Activated CD4-positive, alpha-beta memory T cell treated with anti-CD3 and anti-CD28 coated beads, Interleukin-2, amount 10 ng/mL, durations not matched to agents 7 days and 5 days (primary cell): ENCODE measurements around the gene GRM1. TPM values are rescaled to one million over a fixed set of nuclear protein-coding genes. Genes with fewer than 3 reads are reported as not detected.

Experiments used
- CTCF ChIA-PET: fragments of 350-600 bp; sonication (Branson Sonifier 250); formaldehyde crosslinking; loops from one replicate; lab custom pipeline; 2021; ENCODE audit warnings: antibody characterized with exemption, inconsistent platforms; lab: Charles Lee
- POLR2A ChIA-PET: fragments of 350-600 bp; sonication (Branson Sonifier 250); formaldehyde crosslinking; loops from one replicate; lab custom pipeline; 2021; ENCODE audit warnings: antibody characterized with exemption; lab: Charles Lee
- DNase-seq: peaks from one replicate; pipeline ENCODE4 v3.0.0-alpha.2; 2020
- H3K27ac Mint-ChIP-seq: one replicate; pipeline ENCODE4 v1.8.0; 2021; ENCODE audit warnings: mild to moderate bottlenecking, mixed read lengths
- H3K27me3 Mint-ChIP-seq: one replicate; pipeline ENCODE4 v1.8.0; 2021; ENCODE audit warnings: mixed read lengths
- H3K36me3 Mint-ChIP-seq: one replicate; pipeline ENCODE4 v1.8.0; 2021; ENCODE audit warnings: low read depth, mixed read lengths
- H3K4me1 Mint-ChIP-seq: one replicate; pipeline ENCODE4 v1.8.0; 2021; ENCODE audit warnings: mixed read lengths
- H3K4me3 Mint-ChIP-seq: one replicate; pipeline ENCODE4 v1.8.0; 2021; ENCODE audit warnings: mild to moderate bottlenecking, mixed read lengths
- H3K9me3 Mint-ChIP-seq: one replicate; pipeline ENCODE4 v1.8.0; 2021; ENCODE audit warnings: mixed read lengths
- total RNA-seq, 2 experiments: library from RNA; stranded (reverse); gene quantifications; one replicate each; pipeline ENCODE4 v1.2.3, GENCODE V29; 2021

The GRM1 gene
- total RNA-seq, 2 experiments from 2014 or later: not detected

DNA sequence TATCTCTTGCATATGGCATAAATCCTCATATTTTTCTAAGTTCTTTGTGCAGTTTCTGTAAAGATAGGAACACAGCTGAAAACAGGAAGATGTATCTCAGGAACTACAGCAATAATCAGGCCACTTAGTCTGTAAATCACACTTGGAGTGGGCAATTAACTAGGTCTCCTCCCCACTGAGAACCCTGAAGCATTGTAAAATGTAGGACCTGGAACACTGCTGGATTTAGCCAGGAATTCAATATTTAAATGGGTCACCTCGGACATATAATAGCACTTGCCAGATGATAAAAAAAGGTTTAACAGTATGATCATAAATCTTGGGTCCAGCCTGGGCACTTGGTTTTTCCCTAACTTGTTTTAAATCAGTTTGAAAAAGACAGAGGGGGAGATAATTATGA lies 155.0 kb downstream of the GRM1 start:
- no peak for DNase-seq
- Mint-ChIP-seq H3K27ac (no peak overlapping the region), H3K36me3 (no peaks in the 10 kb centered on the region), H3K9me3 (no peaks in the 10 kb centered on the region), H3K4me3 (no peak overlapping the region), H3K4me1 (no peaks in the 10 kb centered on the region), H3K27me3 (no peaks in the 10 kb centered on the region)
- ChIA-PET POLR2A (no interaction called here), CTCF (no interaction called here)

DNA sequence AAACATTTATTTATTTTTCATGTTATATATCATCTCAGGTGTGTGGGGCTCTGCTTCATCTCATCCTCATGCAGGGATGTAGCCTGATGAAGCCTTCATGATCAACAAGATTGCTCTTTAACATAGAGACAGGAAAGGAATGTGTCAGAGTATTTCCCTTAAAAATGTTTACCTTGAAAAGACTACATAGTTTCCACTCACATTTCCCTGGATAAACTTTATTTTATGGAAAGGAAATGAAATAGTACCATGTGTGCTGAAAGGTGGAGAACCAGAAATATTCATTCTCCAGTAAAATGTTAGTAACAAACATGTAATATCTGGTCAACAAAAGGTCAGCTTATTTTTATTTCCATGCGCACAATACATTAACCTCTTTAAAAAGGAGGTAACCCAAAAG lies 155.8 kb downstream of the GRM1 start:
- H3K4me1 Mint-ChIP-seq: no peaks in the 10 kb centered on the region
- ChIA-PET POLR2A (no interaction called here), CTCF (no interaction called here)
- H3K27me3 Mint-ChIP-seq: no peaks in the 10 kb centered on the region
- H3K9me3 Mint-ChIP-seq: no peaks in the 10 kb centered on the region
- H3K4me3 Mint-ChIP-seq: no peak overlapping the region
- no peaks in the 10 kb centered on the region for H3K36me3 Mint-ChIP-seq
- H3K27ac Mint-ChIP-seq: no peak overlapping the region
- DNase-seq: no peak

DNA sequence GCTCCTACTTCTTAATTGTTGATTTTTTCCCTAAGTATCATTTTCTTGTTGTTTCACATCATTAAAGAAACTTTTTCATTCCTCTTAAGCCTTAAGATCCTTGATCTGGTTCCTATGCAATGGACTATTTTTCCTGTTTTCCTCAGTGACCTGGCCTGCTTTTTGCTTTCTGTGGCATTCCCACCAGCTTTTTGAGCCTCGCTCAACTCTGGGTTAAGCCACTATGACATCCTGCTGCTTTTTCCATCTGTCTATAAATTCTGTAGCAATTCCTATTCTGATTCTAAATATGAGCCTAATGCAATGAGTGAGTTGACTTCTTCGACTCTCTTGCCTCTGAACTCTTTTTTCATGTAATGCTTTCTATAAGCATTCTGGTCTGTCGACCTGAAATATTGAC lies 160.3 kb downstream of the GRM1 start:
- no peak overlapping the region for H3K27ac Mint-ChIP-seq
- H3K4me3 Mint-ChIP-seq: no peak overlapping the region
- no peaks in the 10 kb centered on the region for H3K36me3 Mint-ChIP-seq
- POLR2A ChIA-PET: no interaction called here
- H3K4me1 Mint-ChIP-seq: no peaks in the 10 kb centered on the region
- CTCF ChIA-PET: no interaction called here
- H3K9me3 Mint-ChIP-seq: no peaks in the 10 kb centered on the region
- H3K27me3 Mint-ChIP-seq: no peaks in the 10 kb centered on the region
- DNase-seq: no peak

DNA sequence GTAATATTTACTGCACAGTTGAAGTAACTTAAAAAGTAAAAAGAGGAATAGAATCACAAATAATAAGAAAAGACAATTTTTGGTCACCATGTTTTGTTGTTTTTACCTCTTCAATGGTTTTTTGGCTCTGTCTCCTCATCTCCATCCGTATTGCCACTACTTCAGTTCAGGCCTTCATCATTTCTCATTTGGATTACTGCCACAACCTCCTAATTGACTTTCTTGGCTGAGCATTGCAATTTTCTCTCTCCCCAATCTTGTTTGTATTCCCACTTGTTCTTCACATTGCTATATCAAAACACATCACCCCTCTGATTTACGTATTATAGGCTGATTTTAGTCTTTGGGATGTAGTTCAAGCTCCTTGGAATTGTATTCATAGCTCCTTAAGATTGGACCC lies 161.7 kb downstream of the GRM1 start:
- DNase-seq: no peak

DNA sequence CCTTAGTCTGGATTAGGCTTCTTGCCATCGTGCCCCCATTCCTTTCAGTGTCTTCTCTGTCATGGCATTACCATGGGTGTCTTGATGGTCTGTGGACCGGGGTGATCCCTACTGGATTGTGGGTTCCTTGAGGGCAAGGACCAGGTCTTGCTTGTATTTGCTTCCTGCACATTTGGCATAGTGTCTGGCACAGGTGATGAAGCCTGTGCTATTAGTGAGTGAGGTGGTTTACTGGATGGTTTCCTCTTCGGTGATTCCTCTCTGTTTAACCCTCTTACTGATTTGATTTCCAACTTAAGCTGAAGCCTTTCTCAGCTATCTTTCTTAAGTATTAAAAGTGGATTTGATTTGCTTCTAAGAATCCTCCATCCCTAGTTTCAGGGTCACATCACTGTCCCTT lies 162.3 kb downstream of the GRM1 start:
- CTCF ChIA-PET: no interaction called here
- Mint-ChIP-seq H3K9me3 (no peaks in the 10 kb centered on the region), H3K36me3 (no peaks in the 10 kb centered on the region), H3K4me1 (no peaks in the 10 kb centered on the region), H3K27me3 (no peaks in the 10 kb centered on the region), H3K27ac (no peak overlapping the region), H3K4me3 (no peak overlapping the region)
- no peak for DNase-seq
- POLR2A ChIA-PET: no interaction called here

More for the DNA sequence above, 161.7 kb downstream of the GRM1 start:
- no peaks in the 10 kb centered on the region for H3K27me3 Mint-ChIP-seq
- H3K4me3 Mint-ChIP-seq: no peak overlapping the region
- ChIA-PET POLR2A (no interaction called here), CTCF (no interaction called here)
- no peaks in the 10 kb centered on the region for H3K4me1 Mint-ChIP-seq
- no peaks in the 10 kb centered on the region for H3K9me3 Mint-ChIP-seq
- no peaks in the 10 kb centered on the region for H3K36me3 Mint-ChIP-seq
- H3K27ac Mint-ChIP-seq: no peak overlapping the region

DNA sequence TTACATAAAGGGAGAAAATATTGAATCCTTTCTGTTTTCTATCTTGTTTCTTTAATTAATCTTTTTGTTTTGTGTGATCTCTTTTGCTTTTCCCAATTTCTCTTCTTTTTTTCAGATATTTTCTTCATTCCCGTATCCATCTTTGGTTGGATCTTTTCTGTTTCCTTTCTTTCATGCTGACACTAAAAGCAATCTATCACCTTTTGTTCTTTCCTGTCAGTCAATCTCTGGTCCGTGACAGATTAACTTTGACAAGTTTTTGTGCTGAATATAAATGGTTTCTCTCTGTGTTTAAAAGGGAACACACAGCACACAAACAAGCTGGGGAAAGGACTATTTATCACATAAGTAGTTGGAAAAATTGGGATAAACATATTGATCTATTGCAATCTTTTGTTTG lies 162.8 kb downstream of the GRM1 start:
- no peaks in the 10 kb centered on the region for H3K36me3 Mint-ChIP-seq
- H3K27ac Mint-ChIP-seq: no peak overlapping the region
- ChIA-PET POLR2A (no interaction called here), CTCF (no interaction called here)
- no peak for DNase-seq
- no peak overlapping the region for H3K4me3 Mint-ChIP-seq
- H3K4me1 Mint-ChIP-seq: no peaks in the 10 kb centered on the region
- no peaks in the 10 kb centered on the region for H3K27me3 Mint-ChIP-seq
- H3K9me3 Mint-ChIP-seq: no peaks in the 10 kb centered on the region

DNA sequence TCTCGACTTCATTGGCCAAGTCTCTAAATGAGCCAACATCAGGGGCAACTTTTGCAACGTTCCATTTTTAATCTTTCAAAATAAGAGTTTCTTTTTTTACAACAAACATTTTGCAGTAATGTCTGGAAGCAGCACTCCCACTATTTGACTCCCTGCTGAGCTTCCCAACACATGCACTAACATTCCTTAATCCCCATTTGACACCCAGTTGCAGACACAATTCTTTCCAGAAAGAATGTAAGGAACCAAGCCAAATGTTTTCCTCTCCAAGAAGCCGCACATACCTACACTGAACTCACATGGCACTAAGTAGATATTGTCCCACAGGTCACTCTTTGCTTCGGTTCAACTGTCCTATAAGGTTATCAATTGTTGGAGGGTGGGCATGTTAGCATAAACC lies 165.6 kb downstream of the GRM1 start:
- POLR2A ChIA-PET: no interaction called here

DNA sequence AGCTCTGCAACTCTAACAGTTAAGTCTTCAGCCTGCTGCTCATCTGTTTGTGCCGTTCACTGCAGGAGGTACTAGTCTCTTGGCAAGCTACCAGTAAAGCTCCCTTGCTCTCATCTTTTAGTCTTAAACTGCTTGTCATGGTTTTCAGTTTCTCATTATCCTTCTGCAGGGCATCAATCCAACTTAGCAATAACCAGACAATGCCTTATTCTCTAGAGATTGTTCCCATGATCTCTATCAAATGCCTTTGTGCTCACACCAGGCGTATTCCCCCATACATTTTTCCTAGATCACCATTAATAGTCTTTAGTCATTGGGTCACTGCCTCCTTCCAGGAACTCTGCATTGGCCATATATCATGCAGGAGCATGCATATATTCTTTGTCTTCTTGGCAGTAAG lies 171.3 kb downstream of the GRM1 start:
- Mint-ChIP-seq H3K4me3 (no peak overlapping the region), H3K9me3 (no peaks in the 10 kb centered on the region), H3K27ac (no peak overlapping the region), H3K36me3 (no peaks in the 10 kb centered on the region), H3K27me3 (no peaks in the 10 kb centered on the region), H3K4me1 (no peaks in the 10 kb centered on the region)
- ChIA-PET POLR2A (no interaction called here), CTCF (no interaction called here)
- no peak for DNase-seq

More for the DNA sequence above, 165.6 kb downstream of the GRM1 start:
- H3K36me3 Mint-ChIP-seq: no peaks in the 10 kb centered on the region
- H3K4me3 Mint-ChIP-seq: no peak overlapping the region
- no peaks in the 10 kb centered on the region for H3K27me3 Mint-ChIP-seq
- H3K9me3 Mint-ChIP-seq: no peaks in the 10 kb centered on the region
- DNase-seq: no peak
- CTCF ChIA-PET: no interaction called here
- H3K4me1 Mint-ChIP-seq: no peaks in the 10 kb centered on the region
- no peak overlapping the region for H3K27ac Mint-ChIP-seq

DNA sequence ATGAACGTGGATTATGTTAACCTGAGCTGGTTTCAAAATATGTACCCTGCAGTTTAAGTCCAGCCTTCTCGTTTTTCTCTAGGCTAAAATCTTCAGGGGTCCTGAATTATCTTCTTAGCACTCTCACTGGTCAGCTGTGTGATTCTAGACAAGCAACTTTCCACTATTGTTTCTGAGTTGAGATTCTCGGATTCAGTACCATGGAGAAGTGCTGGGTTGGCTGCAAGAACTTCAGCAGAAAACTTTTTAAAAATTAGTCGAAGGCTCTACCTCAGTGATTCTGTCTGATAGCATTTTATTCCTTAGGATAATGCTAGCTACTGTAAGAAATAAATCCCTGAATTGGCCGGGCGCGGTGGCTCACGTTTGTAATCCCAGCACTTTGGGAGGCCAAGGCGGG lies 173.7 kb downstream of the GRM1 start:
- no peaks in the 10 kb centered on the region for H3K36me3 Mint-ChIP-seq
- ChIA-PET POLR2A (no interaction called here), CTCF (no interaction called here)
- H3K4me1 Mint-ChIP-seq: no peaks in the 10 kb centered on the region
- no peaks in the 10 kb centered on the region for H3K27me3 Mint-ChIP-seq
- no peak for DNase-seq
- H3K9me3 Mint-ChIP-seq: no peaks in the 10 kb centered on the region
- H3K4me3 Mint-ChIP-seq: no peak overlapping the region
- no peak overlapping the region for H3K27ac Mint-ChIP-seq

DNA sequence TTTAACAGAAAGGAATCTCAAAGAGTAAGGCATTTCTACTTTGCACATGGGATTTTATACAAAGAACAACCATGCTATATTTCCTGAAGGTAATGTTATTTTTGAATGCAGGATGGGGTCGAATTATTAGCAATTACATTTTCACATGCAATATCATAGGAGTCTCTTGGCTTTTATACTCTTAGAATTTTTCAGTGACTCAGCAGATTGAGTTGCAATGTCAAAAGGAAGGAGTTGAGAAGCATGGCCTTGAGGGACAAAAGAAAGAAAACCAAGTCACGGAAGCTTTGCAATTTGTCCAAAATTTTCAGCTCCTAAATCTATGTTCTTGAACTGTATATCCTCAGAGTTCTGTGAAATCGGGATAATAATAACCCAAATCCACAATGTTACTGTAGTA lies 181.1 kb downstream of the GRM1 start:
- Mint-ChIP-seq H3K9me3 (no peaks in the 10 kb centered on the region), H3K4me3 (no peak overlapping the region), H3K4me1 (peaks cover 3% of the 10 kb centered on the region), H3K27ac (no peak overlapping the region), H3K27me3 (no peaks in the 10 kb centered on the region), H3K36me3 (no peaks in the 10 kb centered on the region)
- POLR2A ChIA-PET: no interaction called here
- CTCF ChIA-PET: no interaction called here
- DNase-seq: no peak

DNA sequence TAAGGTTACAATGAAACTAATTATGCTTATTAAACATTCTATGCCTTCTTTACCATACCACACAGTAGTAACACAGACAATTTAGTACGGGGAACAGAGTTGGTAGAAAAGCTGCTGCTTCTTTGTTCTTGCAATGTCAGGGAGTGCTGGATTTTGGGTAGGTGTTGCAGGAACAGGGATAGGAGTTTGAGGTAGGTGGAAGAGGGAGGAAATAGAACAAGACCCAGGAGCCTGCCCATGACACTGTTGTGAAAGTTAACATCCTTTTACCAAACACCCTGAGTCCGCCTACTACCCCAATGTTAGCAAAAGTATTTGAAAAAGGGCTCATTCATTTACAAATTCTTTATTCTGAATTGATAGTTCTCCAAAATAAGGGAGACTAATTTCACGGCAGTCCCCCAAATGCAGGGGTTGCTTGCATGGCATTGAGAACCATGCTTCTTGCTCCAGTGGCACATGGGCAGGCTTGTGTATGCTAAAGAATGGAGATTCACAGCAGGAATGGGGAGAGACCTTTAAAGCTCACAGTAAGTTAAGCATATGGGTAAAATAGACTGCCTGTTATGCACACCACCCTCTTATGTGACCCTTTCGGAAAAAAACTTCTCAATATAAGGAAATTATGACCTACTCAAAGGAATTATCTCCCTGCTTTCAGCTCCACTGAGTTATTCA lies 181.7 kb downstream of the GRM1 start:
- ChIA-PET POLR2A (no interaction called here), CTCF (no interaction called here)
- H3K36me3 Mint-ChIP-seq: no peaks in the 10 kb centered on the region
- no peak for DNase-seq
- H3K27ac Mint-ChIP-seq: no peak overlapping the region
- H3K9me3 Mint-ChIP-seq: no peaks in the 10 kb centered on the region
- no peak overlapping the region for H3K4me3 Mint-ChIP-seq
- H3K27me3 Mint-ChIP-seq: no peaks in the 10 kb centered on the region
- peaks cover 3% of the 10 kb centered on the region for H3K4me1 Mint-ChIP-seq

DNA sequence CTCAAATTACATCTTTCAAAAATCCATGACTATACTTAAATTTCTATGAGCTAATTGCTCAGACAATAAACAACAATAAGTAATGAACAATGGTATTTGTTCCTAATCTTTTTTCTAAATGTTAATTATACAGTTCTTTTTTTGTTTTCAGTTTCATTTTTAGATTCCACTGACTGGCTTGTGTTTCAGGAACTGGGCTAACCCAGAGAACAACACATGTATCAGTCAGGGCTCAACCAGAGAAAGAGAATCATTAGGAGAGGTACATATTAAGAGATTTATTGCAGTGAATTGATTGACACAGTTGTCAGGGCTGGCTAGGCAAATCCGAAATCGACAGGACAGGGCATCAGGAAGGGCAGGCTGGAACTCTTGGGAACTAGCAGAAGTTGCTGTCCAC lies 182.8 kb downstream of the GRM1 start:
- H3K27ac Mint-ChIP-seq: no peak overlapping the region
- peaks cover 3% of the 10 kb centered on the region for H3K4me1 Mint-ChIP-seq
- no peaks in the 10 kb centered on the region for H3K36me3 Mint-ChIP-seq
- no peak for DNase-seq
- H3K9me3 Mint-ChIP-seq: no peaks in the 10 kb centered on the region
- no peak overlapping the region for H3K4me3 Mint-ChIP-seq
- no peaks in the 10 kb centered on the region for H3K27me3 Mint-ChIP-seq
- ChIA-PET POLR2A (no interaction called here), CTCF (no interaction called here)

DNA sequence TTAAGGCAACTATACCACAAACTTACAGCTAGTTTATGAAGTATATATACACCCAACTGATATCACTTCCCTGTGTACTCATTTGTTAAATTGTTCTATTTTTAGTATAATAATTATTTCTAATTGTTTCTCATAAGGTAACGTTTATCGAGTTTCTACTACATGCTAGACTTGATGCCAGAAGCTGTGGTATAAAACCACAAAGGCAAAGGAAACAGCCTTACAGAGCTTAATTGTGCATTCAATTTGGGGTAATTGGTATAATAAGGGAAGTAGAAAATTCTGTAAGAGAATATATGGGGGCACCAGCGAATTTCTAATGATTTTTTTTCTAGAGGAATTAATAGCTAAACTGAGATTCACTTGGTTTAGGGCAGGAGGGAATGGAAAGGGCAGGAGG lies 183.9 kb downstream of the GRM1 start:
- CTCF ChIA-PET: no interaction called here
- Mint-ChIP-seq H3K4me1 (peaks cover 3% of the 10 kb centered on the region), H3K4me3 (no peak overlapping the region), H3K36me3 (no peaks in the 10 kb centered on the region), H3K27ac (no peak overlapping the region), H3K27me3 (no peaks in the 10 kb centered on the region), H3K9me3 (no peaks in the 10 kb centered on the region)
- POLR2A ChIA-PET: no interaction called here
- DNase-seq: no peak

DNA sequence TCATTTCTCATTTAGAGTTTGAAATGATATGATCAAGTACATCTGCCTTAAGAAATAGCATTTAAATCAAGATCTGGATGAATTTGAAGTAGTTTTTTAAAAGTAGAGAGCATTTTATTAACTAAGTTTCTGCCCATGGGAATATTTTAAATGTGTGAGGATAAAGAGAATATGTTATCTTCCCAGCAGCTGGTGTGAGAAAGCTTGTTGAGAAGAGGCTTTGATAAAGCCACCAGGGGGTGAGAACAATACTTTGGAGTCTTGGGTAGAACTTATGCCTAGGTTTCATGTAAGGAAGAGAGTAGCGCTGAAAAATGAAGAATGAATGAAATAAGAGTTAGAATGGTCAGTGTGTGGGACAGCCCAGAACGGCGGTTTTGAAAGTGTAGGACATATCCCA lies 190.2 kb downstream of the GRM1 start:
- no peaks in the 10 kb centered on the region for H3K27me3 Mint-ChIP-seq
- no peaks in the 10 kb centered on the region for H3K9me3 Mint-ChIP-seq
- no peak for DNase-seq
- H3K4me1 Mint-ChIP-seq: no peaks in the 10 kb centered on the region
- CTCF ChIA-PET: no interaction called here
- no peak overlapping the region for H3K4me3 Mint-ChIP-seq
- no peaks in the 10 kb centered on the region for H3K36me3 Mint-ChIP-seq
- no peak overlapping the region for H3K27ac Mint-ChIP-seq
- POLR2A ChIA-PET: no interaction called here
